ENCODE measurements around the gene PLEKHG4B.

DNA sequence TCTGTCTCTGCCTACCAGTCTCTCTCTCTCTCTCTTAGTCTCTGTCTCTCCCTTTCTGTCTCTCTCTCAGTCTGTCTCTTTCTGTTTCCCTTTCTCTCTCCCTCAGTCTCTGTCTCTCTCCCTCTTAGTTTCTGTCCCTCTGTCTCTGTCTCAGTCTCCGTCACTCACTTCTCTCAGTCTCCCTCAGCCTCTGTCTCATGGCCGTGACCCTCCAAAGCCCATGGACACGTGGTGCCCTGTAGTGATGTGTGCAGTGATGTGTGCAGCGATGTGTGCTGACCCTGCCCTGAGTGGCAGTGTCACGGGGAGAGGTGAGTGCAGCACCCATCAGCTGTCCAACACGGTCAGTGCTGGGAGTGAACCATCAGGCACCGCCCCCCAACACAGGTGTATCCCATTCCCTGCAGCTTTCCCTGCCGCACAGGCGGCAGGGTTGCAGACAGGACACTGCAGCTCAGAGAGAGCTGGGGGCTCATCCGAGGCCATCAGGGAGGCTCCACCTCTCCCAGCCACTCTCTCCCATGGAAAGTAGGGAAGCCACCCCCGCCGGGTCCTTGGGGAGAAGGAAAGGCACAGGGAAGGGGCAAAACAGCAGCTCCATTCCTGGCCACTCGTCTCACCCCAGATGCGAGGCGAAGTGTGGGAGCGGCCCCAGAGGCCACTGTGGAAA is 98.5 kb downstream of the PLEKHG4B start:
- TF ChIP-seq, protein P1, sequence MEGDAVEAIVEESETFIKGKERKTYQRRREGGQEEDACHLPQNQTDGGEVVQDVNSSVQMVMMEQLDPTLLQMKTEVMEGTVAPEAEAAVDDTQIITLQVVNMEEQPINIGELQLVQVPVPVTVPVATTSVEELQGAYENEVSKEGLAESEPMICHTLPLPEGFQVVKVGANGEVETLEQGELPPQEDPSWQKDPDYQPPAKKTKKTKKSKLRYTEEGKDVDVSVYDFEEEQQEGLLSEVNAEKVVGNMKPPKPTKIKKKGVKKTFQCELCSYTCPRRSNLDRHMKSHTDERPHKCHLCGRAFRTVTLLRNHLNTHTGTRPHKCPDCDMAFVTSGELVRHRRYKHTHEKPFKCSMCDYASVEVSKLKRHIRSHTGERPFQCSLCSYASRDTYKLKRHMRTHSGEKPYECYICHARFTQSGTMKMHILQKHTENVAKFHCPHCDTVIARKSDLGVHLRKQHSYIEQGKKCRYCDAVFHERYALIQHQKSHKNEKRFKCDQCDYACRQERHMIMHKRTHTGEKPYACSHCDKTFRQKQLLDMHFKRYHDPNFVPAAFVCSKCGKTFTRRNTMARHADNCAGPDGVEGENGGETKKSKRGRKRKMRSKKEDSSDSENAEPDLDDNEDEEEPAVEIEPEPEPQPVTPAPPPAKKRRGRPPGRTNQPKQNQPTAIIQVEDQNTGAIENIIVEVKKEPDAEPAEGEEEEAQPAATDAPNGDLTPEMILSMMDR (IDR thresholded peaks at IDR 0.05; ENCODE audit: low read depth, low read length): no peak
- TF ChIP-seq EZH2phosphoT487 (IDR thresholded peaks at IDR 0.05; ENCODE audit: low read depth): no peak

Data from OCI-LY3 (cell line).